ENCODE measurements around the gene ARHGAP26.

Gene ARHGAP26

GRCh38 chr5:142748568-142749249 lies 21.5 kb upstream of the ARHGAP26 start:
- DNase-seq: peak; percentile 62
- peak; percentile 64 for ATAC-seq

DNA sequence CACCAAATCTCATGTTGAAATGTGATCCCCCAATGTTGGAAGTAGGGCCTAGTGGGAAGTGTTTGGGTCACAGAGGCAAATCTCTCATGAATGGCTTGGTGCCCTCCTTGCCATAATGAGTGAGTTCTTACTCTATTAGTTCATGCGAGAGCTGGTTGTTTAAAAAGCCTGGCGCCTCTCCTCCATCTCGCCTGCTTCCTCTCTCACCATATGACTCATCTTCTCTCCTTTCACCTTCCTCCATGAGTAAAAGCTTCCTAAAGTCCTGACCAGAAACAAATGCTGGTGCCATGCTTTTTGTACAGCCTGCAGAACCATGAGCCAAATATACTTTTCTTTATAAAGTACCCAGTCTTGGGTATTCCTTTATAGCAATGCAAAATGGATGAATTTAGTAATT lies 20.9 kb upstream of the ARHGAP26 start:
- peak; percentile 58 for ATAC-seq
- DNase-seq: no peak

- no peak for ATAC-seq
- no peak for DNase-seq
Measured at GRCh38 chr5:142753116-142753631, 17.0 kb upstream of the ARHGAP26 start.

DNA sequence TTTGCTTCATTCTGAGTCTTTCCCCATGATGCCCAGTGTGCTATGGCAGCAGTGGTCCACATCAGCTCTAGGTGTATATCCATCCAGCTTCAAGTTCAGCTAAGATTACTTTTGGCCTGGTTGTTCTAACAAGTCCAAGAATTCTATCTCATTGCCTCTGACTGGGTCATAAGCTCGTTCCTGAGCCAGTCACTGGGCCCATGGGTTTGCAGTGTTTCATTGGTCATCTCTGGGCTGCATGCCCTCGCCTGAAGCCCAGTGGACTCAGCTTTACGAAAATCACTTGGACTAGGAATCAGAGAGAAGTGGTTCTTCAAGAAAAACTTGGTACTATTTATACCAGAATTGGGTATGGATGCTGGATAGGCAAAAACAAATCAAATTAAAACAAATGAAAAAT lies 16.1 kb upstream of the ARHGAP26 start:
- no peak for ATAC-seq
- no peak for DNase-seq

DNA sequence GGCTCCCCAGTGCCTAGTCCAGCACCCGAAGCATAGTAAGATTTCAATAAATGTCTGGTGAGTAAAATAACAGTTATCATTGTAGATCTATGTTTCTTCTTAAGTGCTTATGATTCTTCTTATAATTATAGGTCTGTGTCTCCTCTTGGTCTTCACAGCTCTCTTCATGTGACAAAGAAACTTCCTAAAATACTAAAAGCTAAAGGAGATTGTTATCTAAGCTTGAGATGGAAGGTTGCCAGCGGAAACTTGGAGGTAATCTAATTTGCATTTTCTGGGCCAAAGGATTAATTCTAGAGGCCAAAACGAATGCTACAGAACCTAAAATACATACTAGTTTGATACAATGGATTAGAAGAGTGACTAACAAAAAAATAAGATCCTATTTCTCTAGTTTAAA lies 13.6 kb upstream of the ARHGAP26 start:
- DNase-seq: no peak
- ATAC-seq: no peak

- ATAC-seq (no peak), DNase-seq (no peak)
Measured at GRCh38 chr5:142757564-142757963, 12.6 kb upstream of the ARHGAP26 start.

DNA sequence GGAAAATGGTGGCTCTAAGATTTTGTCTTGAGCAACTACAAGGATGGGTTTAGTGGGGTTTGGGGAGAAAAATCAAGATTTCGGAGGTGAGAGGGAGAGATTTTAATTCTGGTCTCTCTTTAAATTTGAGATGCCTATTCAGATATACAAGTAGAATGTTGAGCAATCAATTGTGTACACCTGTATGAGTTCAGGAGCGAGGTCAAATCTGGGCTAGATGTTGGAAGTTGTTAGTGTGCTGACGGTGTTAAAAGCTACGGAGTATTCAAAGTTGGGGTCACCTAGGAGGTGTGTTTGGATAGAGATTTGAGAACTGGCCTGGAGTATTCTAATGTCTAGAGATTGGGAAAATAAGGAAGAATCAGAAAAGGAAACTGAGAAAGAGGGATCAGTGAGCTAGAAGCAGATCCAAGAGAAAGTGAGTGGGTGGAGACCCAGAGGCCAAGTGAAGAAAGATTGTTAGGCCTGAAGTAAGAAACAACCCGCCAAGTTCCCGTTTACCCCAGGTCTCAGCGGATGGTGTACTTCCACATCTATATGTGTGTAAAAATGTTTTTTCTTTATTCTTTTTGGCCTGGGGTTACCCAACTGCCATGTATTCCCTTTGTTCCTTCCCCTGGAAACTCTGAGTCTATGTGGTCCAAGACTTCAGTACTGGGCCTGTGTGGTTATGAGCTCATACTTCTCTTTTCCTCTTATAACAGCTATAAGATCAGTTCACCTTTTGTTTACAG lies 11.9 kb upstream of the ARHGAP26 start:
- ATAC-seq: peak; percentile 87
- DNase-seq: no peak

- DNase-seq (no peak), ATAC-seq (no peak)
Measured at GRCh38 chr5:142758796-142759145, 11.4 kb upstream of the ARHGAP26 start.

GRCh38 chr5:142763701-142764100 lies 6.5 kb upstream of the ARHGAP26 start:
- no peak for ATAC-seq
- no peak for DNase-seq

DNA sequence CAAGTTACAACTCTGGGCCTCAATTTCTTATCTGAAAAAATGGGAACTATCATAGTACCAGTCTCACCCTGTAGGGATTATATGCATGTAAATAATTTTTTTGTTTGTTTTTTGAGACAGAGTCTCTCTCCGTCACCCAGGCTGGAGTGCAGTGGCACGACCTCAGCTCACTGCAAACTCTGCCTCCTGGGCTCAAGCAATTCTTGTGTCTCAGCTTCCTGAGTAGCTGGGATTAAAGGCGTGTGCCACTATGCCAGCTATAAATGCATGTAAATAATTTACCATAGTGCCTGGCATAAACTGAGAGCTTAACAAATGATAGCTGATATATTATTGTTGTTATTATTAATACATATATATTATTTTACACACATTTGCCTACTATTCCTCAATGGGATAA lies 3.0 kb upstream of the ARHGAP26 start:
- ATAC-seq (no peak), DNase-seq (no peak)

DNA sequence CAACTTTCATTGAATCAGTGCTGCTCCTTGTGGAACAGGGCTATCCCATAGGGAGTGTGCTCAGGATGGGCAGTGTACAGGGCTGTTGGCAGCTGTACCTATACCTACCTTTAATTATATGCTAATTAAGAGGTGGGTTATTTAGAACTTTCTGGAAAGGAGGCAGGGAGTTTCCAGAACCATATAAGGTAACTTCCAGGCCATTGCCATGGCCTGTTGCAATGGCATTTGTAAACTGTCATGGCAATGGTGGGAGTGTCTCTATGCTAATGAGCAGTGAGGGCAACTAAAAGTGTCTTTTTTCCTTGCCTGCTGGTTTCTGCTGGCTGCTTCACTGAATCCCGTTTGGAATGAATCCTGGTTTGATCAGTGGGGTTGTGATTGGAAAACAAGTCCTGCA lies 2.3 kb upstream of the ARHGAP26 start:
- ATAC-seq: no peak
- no peak for DNase-seq

GRCh38 chr5:142769251-142769792 lies 855 bp upstream of the ARHGAP26 start:
- no peak for ATAC-seq
- no peak for DNase-seq

GRCh38 chr5:142770650-142771609 lies 753 bp downstream of the ARHGAP26 start:
- ATAC-seq: peak; percentile 28
- peak; percentile 63 for DNase-seq

DNA sequence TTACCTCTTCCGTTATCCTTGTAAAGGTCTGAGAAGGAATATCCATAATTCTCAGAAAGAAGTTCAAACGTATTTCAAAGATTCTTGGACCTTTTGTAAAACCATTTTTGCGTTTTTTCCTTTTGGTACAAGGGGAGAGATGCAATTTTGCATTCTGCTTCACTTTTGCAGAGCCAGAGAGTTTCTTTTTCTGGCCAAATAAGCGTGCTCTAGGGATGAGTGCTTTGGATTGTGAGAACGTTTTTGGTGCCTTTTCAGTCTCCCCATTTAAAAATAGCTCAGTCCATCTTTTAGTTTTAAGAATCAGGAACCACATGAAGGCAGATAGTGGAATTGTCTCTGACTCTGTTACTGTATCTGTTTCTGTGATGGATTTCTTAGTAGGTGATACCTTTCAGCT lies 1.5 kb downstream of the ARHGAP26 start:
- no peak for ATAC-seq
- DNase-seq: no peak

GRCh38 chr5:142772446-142773293 lies 2.5 kb downstream of the ARHGAP26 start:
- no peak for ATAC-seq
- no peak for DNase-seq

- no peak for ATAC-seq
- no peak for DNase-seq
Measured at GRCh38 chr5:142777099-142777498, 6.9 kb downstream of the ARHGAP26 start.

DNA sequence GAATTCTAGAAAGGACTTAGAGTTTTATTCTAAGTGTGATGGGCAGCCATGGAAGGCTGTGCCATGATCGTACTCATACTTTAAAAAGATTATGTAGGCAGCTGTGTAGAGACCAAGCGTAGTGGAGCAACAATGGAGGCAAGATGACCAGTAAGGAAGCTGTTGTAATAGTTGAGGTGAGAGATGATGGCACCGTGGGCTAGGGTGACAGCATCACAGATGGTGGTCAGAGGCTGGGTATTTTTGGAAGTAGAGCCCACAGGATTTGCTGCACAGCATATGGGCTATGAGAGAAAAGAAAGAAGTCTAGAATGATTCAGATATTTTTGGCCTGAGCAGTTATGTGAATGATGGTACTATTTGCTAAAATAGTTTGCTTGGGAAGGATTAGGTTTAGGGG lies 7.7 kb downstream of the ARHGAP26 start:
- ATAC-seq: no peak
- DNase-seq: no peak

- DNase-seq (no peak), ATAC-seq (no peak)
Measured at GRCh38 chr5:142779163-142779840, 9.1 kb downstream of the ARHGAP26 start.

DNA sequence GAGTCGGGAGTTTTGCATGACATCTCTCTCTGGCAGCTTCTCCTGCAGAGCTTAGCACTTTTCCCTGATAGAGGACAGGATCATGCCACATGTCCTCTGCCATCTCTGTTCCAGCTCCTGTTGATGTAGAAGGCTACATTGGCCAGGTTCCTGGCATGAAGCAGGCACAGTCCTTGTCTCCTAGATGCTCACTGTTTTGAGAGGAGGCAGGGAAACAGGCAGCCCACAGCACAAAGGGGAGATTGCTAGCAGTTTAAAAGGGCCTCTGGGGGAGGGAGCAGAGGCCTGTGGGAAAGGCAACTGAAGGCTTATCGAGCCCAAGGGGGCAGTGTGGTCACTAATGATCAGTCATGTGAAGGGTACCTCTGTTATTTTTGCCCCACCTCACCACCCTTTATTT lies 10.7 kb downstream of the ARHGAP26 start:
- no peak for ATAC-seq
- no peak for DNase-seq

DNA sequence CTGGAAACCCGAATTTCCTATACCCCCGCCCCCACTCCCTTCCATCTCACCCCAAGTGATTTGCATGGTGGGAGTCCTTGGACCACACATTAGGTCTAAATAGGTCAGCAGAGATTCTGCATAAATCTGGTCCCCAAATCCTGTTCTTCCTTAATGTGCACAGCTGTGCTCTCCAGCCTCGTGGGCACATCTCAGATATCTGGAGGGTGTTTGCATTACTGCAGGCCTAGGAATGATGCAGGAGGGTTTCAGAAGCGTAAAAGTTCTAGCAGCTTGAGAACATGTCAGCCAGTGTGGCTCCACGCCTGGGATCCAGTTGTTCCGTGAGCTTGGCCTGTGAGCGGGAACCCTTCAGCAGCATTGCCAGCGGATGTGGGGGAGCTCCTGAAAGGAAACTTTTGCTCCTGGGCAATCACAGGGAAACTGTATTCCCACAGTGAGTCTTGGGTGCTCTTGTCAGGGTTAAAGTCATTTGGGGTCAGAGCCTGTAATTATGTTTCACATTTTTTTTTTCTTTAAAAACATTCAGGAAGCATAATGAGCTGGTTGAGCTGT lies 12.9 kb downstream of the ARHGAP26 start:
- no peak for ATAC-seq

More for the DNA sequence above, 12.9 kb downstream of the ARHGAP26 start:
- no peak for DNase-seq

All from stimulated activated naive CD8-positive, alpha-beta T cell treated with anti-CD3 and anti-CD28 coated beads, Interleukin-15, Interleukin-2, amounts not matched to agents 100 U/mL and 50 U/mL, for 24 hours (primary cell).